HG02981 (cell line): ENCODE results near the gene NHSL2.
"Not testable (repeated sequence)": the region's sequence is repeated elsewhere in the genome, so short reads cannot be mapped to it uniquely, and the experiment has no call there.

Experiments used
- ATAC-seq: cut with Tn5 transposase; IDR thresholded peaks from one replicate; pipeline ENCODE4 v1.9.1; 2021; ENCODE audit warnings: mild to moderate bottlenecking, moderate library complexity; ENCODE audit not compliant: unreplicated experiment

The NHSL2 gene

DNA sequence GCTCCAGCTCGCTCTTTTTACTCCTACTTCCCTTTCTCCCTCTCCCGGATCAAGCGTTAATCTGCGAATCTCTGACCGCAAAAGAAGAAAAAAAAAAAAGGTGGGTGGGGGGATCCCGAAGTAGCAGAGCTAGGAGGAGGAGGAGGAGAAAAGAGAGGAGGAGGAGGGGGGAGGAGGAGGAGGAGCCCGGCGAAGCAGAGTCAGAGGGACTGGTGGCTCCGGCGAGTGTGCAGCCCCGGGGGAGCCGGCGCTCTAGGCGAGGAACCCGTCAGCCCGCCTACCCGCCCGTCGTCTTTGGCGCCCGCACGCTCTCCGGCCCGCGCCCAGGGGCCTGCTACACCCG is at the start of gene NHSL2:
Gene NHSL2 (plus strand): TSS at position 203 of the 343 bp plus-strand sequence.
- ATAC-seq: no peak

GRCh38 chrX:71867680-71868079 is 43.0 kb upstream of the NHSL2 start:
- ATAC-seq: no peak

DNA sequence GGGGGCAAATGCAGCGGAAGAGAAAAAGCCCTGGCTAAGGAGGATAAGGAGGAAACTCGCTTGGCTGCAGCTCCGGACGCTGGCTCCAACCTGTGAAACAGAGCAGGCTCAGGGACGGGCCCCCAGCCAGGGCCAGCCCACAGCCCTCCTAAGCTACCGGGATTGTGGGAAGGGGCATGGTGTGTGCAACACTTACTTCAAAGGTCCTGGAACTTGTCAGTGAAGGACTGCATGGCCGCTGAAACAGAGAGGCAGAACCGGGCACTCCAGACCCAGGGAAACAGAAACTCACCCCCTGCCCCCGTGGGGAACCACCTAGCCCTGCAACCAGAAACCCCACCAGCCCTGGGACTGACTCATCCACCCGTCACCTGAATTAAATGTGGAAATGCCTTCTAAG is 41.1 kb upstream of the NHSL2 start:
- ATAC-seq: not testable (repeated sequence)

DNA sequence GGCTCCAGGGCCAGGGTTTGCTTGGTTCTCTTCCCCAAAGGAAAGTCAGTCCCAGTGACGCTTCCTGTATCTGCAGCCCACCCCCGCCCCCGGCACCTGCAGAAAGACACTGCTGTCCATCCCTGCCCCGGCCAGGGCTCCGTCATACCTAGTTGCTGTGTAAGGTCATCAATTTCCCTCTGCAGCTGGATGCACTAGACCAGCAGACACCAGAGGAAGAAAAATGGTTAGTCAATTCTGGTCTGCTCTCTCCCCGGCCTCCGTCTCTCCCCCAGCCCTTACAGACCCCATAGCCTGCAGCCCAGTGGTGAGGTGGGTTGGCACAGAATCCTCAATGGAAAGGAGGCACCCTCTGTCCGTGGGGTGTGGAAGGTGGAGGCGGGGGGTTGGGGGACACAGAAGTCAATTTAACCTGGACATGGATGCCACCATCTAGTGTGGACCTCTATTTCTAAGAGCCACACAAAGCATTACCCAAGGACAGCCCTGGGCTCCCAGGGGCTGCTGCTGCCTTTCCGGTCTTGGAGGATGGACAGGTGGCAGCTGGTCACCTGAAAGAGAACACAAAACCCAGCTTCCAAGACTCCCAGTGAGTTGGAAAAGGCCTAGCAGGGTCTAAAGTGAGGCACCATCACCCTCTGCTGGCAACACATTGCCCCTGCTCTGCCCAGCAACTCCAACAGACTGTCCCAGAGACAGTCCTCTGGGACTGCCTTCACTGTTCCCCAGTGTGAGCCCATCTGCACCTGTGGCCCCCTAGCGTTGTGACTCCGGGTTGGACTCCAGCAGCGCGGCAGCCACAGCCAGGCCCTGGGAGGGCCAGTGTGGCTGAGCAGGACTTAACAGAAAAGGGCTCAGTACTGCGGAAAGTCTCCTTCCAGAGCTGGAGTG is 40.2 kb upstream of the NHSL2 start:
- no peak for ATAC-seq

- ATAC-seq: no peak
Observed at GRCh38 chrX:71871367-71871766, 39.3 kb upstream of the NHSL2 start.

- ATAC-seq: no peak
Observed at GRCh38 chrX:71872542-71873458, 37.8 kb upstream of the NHSL2 start.

GRCh38 chrX:71873459-71873833 is 37.2 kb upstream of the NHSL2 start:
- no peak for ATAC-seq

- ATAC-seq: not testable (repeated sequence)
Observed at GRCh38 chrX:71876841-71877240, 33.8 kb upstream of the NHSL2 start.

GRCh38 chrX:71885099-71885498 is 25.5 kb upstream of the NHSL2 start:
- no peak for ATAC-seq

GRCh38 chrX:71895607-71896006 is 15.0 kb upstream of the NHSL2 start:
- no peak for ATAC-seq

- no peak for ATAC-seq
Observed at GRCh38 chrX:71906144-71906543, 4.5 kb upstream of the NHSL2 start.

GRCh38 chrX:71908387-71908786 is 2.3 kb upstream of the NHSL2 start:
- ATAC-seq: no peak

DNA sequence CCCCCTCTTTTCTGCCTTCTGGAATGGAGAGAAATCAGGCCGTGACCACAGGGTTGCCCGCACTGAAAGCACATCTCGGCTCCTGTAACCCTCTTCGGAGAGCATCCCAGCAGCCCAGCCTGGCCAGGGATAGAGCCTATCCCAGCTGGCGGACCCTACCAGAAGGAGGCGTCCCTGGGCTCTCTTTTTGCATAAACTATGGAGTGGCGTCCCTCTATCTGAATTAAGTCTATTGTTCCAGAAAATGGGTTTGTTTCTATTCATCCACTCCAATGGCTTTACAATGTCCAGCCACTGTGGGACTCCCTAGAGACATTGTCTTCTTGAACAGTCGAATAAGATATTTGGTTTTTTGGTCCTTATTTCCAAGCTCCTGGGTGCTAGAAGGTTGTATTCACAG is 689 bp upstream of the NHSL2 start:
- no peak for ATAC-seq

GRCh38 chrX:71910986-71911730 is 513 bp downstream of the NHSL2 start:
- no peak for ATAC-seq

- no peak for ATAC-seq
Observed at GRCh38 chrX:71911731-71912050, 1.0 kb downstream of the NHSL2 start.

DNA sequence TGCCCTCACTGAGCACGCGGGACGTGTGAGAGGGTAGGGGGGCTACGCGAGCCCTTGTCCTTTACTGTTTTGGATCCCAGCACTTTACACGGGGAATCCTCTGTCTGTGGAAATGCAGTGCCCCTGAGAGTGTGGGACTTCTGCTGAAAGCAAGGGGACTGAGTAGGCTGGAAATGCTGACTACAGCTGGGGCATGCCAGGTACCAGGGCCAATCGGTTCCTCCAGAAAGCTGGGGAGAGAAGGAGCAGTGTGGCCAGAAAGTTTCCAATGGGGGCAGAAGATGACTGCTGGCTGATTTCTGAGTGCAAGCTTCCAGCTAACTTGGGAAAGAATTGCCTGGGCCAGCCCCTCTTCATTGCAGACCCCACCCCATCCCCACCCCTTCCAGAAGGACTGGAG is 1.5 kb downstream of the NHSL2 start:
- no peak for ATAC-seq

- no peak for ATAC-seq
Observed at GRCh38 chrX:71913156-71913950, 2.7 kb downstream of the NHSL2 start.

DNA sequence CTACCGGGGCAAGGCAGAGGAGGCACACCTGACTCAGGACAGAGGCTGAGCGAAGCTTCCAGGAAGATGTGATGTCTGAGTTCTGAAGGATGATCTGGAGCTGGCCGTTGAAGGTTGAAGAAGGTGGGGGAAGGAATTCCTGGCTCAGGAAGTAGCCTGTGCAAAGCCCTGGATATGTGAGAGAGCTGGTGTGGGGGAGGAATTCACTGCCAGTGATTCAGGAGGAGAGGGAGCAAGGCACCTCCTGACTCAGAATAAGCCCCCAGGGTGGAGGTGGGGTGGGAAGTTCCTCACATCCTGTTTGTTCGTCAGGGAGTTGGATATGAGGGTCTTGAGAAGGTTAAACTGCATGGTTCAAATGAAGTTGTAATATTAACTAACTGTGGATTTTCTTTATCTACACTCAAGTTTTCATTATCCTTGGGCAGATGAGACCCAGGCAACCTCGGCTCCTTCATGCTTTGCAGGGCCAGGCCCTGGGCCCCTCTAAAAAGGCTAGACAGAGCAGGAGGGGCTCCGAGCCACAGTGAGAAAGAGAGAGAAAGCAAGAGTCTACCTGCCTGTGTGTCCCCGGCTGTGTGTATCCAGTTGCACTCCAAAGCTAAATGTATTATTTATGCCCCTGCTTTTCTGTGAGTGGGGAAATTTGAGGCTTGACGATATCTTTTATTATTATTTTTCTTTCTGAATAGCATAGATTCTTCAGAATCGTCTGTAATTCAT is 7.1 kb downstream of the NHSL2 start:
- ATAC-seq: no peak

DNA sequence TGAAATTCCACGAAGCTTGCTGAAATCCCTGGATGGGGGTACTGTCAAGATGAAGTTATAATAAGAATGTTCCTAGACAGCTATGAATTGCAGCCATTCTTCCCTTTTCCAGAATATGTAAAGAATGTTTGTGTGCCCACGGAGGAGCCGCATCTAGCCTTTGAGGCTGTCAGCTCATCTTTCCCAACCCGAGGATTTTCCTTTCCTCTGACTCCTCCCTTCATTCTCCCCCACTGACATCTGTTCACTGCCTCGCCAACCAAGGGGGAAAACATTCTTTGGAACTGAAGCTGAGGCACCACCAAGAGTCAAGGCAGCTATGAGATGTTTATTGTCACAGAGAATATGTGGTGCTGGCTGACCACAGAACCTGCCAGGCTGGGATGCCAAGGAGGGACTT is 8.8 kb downstream of the NHSL2 start:
- no peak for ATAC-seq

- no peak for ATAC-seq
Observed at GRCh38 chrX:71919886-71920285, 9.2 kb downstream of the NHSL2 start.
